ENCODE results near the gene NELL1. TPM values are rescaled to one million over a fixed set of nuclear protein-coding genes. Genes with fewer than 3 reads are reported as not detected.

The NELL1 gene
- total and polyA plus RNA-seq, 2 experiments from 2014 or later: not detected

- in situ Hi-C loops (cut with MboI): no loop called here
- DNase-seq: no peak
- Histone ChIP-seq H3K4me3 (no peak overlapping the region), H2AFZ (no peak overlapping the region), H3K9ac (no peak overlapping the region), H3K27ac (no peak overlapping the region), H3K27me3 (replicated peaks; ENCODE audit: insufficient read depth) (no peaks in the 10 kb centered on the region), H3K9me3 (ENCODE audit: low read depth) (no peaks in the 10 kb centered on the region), H3K4me1 (ENCODE audit: insufficient read depth) (no peaks in the 10 kb centered on the region), H3F3A (ENCODE audit: insufficient read depth) (no peaks in the 10 kb centered on the region), H3K9me2 (ENCODE audit: insufficient read depth) (no peaks in the 10 kb centered on the region), H3K79me2 (ENCODE audit: insufficient read depth) (no peaks in the 10 kb centered on the region), H4K20me1 (ENCODE audit: insufficient read depth) (no peaks in the 10 kb centered on the region), H3K4me2 (ENCODE audit: unreplicated experiment) (no peak overlapping the region), H3K36me3 (ENCODE audit: low read depth) (no peaks in the 10 kb centered on the region)
- TF ChIP-seq EZH2phosphoT487 (IDR thresholded peaks at IDR 0.05; ENCODE audit: insufficient read depth, low read depth): no peak
- TF ChIP-seq EZH2 (IDR thresholded peaks at IDR 0.05; ENCODE audit: insufficient read depth, poor library complexity, severe bottlenecking): no peak
- WGBS, 2 experiments (ENCODE audit: low coverage in 1 of 2, low lambda C conversion rate in 2 of 2, missing lambda C conversion rate in 2 of 2): 8 to 12% methylated on average over 2 of the region's 2 CpGs
Observed at GRCh38 chr11:21564095-21564494, 894.7 kb downstream of the NELL1 start.

- no peak overlapping the region for H2AFZ ChIP-seq
- no peak overlapping the region for H3K4me3 ChIP-seq
- no peak overlapping the region for H3K9ac ChIP-seq
- no peaks in the 10 kb centered on the region for H3K79me2 ChIP-seq (ENCODE audit: insufficient read depth)
- H3K9me3 ChIP-seq (ENCODE audit: low read depth): no peaks in the 10 kb centered on the region
- H3K27ac ChIP-seq: no peak overlapping the region
- no peaks in the 10 kb centered on the region for H4K20me1 ChIP-seq (ENCODE audit: insufficient read depth)
- no peaks in the 10 kb centered on the region for H3K9me2 ChIP-seq (ENCODE audit: insufficient read depth)
- no peaks in the 10 kb centered on the region for H3F3A ChIP-seq (ENCODE audit: insufficient read depth)
- no peaks in the 10 kb centered on the region for H3K27me3 ChIP-seq (replicated peaks; ENCODE audit: insufficient read depth)
- no peak overlapping the region for H3K4me2 ChIP-seq (ENCODE audit: unreplicated experiment)
- H3K36me3 ChIP-seq (ENCODE audit: low read depth): no peaks in the 10 kb centered on the region
- WGBS, 2 experiments (ENCODE audit: low coverage in 1 of 2, low lambda C conversion rate in 2 of 2, missing lambda C conversion rate in 2 of 2): 1 to 4% methylated on average over 4 of the region's 4 CpGs
- TF ChIP-seq EZH2 (IDR thresholded peaks at IDR 0.05; ENCODE audit: insufficient read depth, poor library complexity, severe bottlenecking): no peak
- no peak for DNase-seq
- no peaks in the 10 kb centered on the region for H3K4me1 ChIP-seq (ENCODE audit: insufficient read depth)
- in situ Hi-C loops (cut with MboI): no loop called here
Observed at GRCh38 chr11:21564833-21565682, 895.7 kb downstream of the NELL1 start.

- Histone ChIP-seq H3K27ac (no peak overlapping the region), H3K36me3 (ENCODE audit: low read depth) (no peaks in the 10 kb centered on the region), H3K79me2 (ENCODE audit: insufficient read depth) (no peaks in the 10 kb centered on the region), H3K4me3 (no peak overlapping the region), H3K9me3 (ENCODE audit: low read depth) (no peaks in the 10 kb centered on the region), H3K27me3 (replicated peaks; ENCODE audit: insufficient read depth) (no peaks in the 10 kb centered on the region), H4K20me1 (ENCODE audit: insufficient read depth) (no peaks in the 10 kb centered on the region), H3K4me1 (ENCODE audit: insufficient read depth) (no peaks in the 10 kb centered on the region), H3K9ac (no peak overlapping the region), H3F3A (ENCODE audit: insufficient read depth) (no peaks in the 10 kb centered on the region), H2AFZ (no peak overlapping the region), H3K4me2 (ENCODE audit: unreplicated experiment) (no peak overlapping the region), H3K9me2 (ENCODE audit: insufficient read depth) (no peaks in the 10 kb centered on the region)
- TF ChIP-seq EZH2phosphoT487 (IDR thresholded peaks at IDR 0.05; ENCODE audit: insufficient read depth, low read depth) (no peak), EZH2 (IDR thresholded peaks at IDR 0.05; ENCODE audit: insufficient read depth, poor library complexity, severe bottlenecking) (no peak)
- DNase-seq: no peak
- in situ Hi-C loops (cut with MboI): no loop called here
- 6 to 18% methylated on average over 2 of the region's 2 CpGs for WGBS, 2 experiments (ENCODE audit: low coverage in 1 of 2, low lambda C conversion rate in 2 of 2, missing lambda C conversion rate in 2 of 2)
Observed at GRCh38 chr11:21566521-21567117, 897.2 kb downstream of the NELL1 start.

- TF ChIP-seq EZH2 (IDR thresholded peaks at IDR 0.05; ENCODE audit: insufficient read depth, poor library complexity, severe bottlenecking): no peak
- H3K9me2 ChIP-seq (ENCODE audit: insufficient read depth): no peaks in the 10 kb centered on the region
- no peak overlapping the region for H3K4me3 ChIP-seq
- no peaks in the 10 kb centered on the region for H3F3A ChIP-seq (ENCODE audit: insufficient read depth)
- H3K36me3 ChIP-seq (ENCODE audit: low read depth): no peaks in the 10 kb centered on the region
- no peaks in the 10 kb centered on the region for H3K27me3 ChIP-seq (replicated peaks; ENCODE audit: insufficient read depth)
- H3K4me1 ChIP-seq (ENCODE audit: insufficient read depth): no peaks in the 10 kb centered on the region
- in situ Hi-C loops (cut with MboI): no loop called here
- DNase-seq: no peak
- H3K4me2 ChIP-seq (ENCODE audit: unreplicated experiment): no peak overlapping the region
- WGBS, 2 experiments (ENCODE audit: low coverage in 1 of 2, low lambda C conversion rate in 2 of 2, missing lambda C conversion rate in 2 of 2): 21 to 24% methylated on average over 3 of the region's 3 CpGs
- no peak overlapping the region for H3K9ac ChIP-seq
- H3K79me2 ChIP-seq (ENCODE audit: insufficient read depth): no peaks in the 10 kb centered on the region
- H3K9me3 ChIP-seq (ENCODE audit: low read depth): no peaks in the 10 kb centered on the region
- no peak overlapping the region for H3K27ac ChIP-seq
- H2AFZ ChIP-seq: no peak overlapping the region
- no peaks in the 10 kb centered on the region for H4K20me1 ChIP-seq (ENCODE audit: insufficient read depth)
Observed at GRCh38 chr11:21567645-21568290, 898.4 kb downstream of the NELL1 start.
